DOHH2 (cell line): ENCODE measurements around the gene CTNNA2.

Experiments used
- H3F3A ChIP-seq: fragments of 200-600 bp; sonication (generic), shearing (Covaris generic); 2 replicates; pipeline ENCODE4 v1.6.0; 2016; ENCODE audit warnings: antibody characterized with exemption, mild to moderate bottlenecking; ENCODE audit not compliant: control insufficient read depth, insufficient read depth
- H3K27ac ChIP-seq: fragments of 200-600 bp; sonication (generic); 2 replicates; pipeline ENCODE4 v1.5.1; 2014; ENCODE audit warnings: low read depth, mild to moderate bottlenecking, low read length, moderate library complexity
- H3K27me3 ChIP-seq: fragments of 200-600 bp; sonication (generic); 2 replicates; pipeline ENCODE4 v1.6.1; 2014; ENCODE audit warnings: mild to moderate bottlenecking, low read length, mixed read lengths; ENCODE audit not compliant: control insufficient read depth
- H3K36me3 ChIP-seq: fragments of 200-600 bp; sonication (generic); 2 replicates; pipeline ENCODE4 v1.6.1; 2014; ENCODE audit warnings: mild to moderate bottlenecking, low read length, moderate library complexity, mixed read lengths; ENCODE audit not compliant: control insufficient read depth
- H3K4me1 ChIP-seq: fragments of 200-600 bp; sonication (generic); 2 replicates; pipeline ENCODE4 v1.6.1; 2014; ENCODE audit warnings: mild to moderate bottlenecking, low read length, mixed read lengths; ENCODE audit not compliant: control insufficient read depth
- H3K4me2 ChIP-seq: fragments of 200-600 bp; sonication (generic); 2 replicates; pipeline ENCODE4 v1.6.0; 2014; ENCODE audit warnings: mild to moderate bottlenecking, low read length, moderate library complexity
- H3K4me3 ChIP-seq: fragments of 200-600 bp; sonication (generic); 2 replicates; pipeline ENCODE4 v1.5.1; 2014; ENCODE audit warnings: mild to moderate bottlenecking, low read length, mixed read lengths
- H3K79me2 ChIP-seq: fragments of 200-600 bp; sonication (generic); 2 replicates; pipeline ENCODE4 v1.6.1; 2014; ENCODE audit warnings: mild to moderate bottlenecking, low read length, mixed read lengths; ENCODE audit not compliant: control insufficient read depth
- H3K9me2 ChIP-seq: fragments of 200-600 bp; sonication (generic); replicated peaks from 2 replicates; pipeline ENCODE4 v1.6.1; 2014; ENCODE audit warnings: mild to moderate bottlenecking, low read length, mixed read lengths; ENCODE audit not compliant: control insufficient read depth
- H3K9me3 ChIP-seq: fragments of 200-600 bp; sonication (generic); 2 replicates; pipeline ENCODE4 v1.6.1; 2014; ENCODE audit warnings: antibody characterized with exemption, low read length, mixed read lengths; ENCODE audit not compliant: control insufficient read depth, insufficient read depth
- H4K20me1 ChIP-seq: fragments of 200-600 bp; sonication (generic); 2 replicates; pipeline ENCODE4 v1.6.0; 2014; ENCODE audit warnings: low read depth, mild to moderate bottlenecking, antibody characterized with exemption, low read length, moderate library complexity; ENCODE audit not compliant: control insufficient read depth, insufficient read depth
- EZH2phosphoT487 ChIP-seq: fragments of 200-600 bp; sonication (generic); IDR thresholded peaks from 2 replicates; pipeline ENCODE4 v1.6.1; 2017; ENCODE audit warnings: borderline replicate concordance, mild to moderate bottlenecking, antibody characterized with exemption, low read length, moderate library complexity, mixed read lengths
- TF ChIP-seq, protein P1 (sequence below): fragments of 200-600 bp; sonication (generic); IDR thresholded peaks from one replicate; pipeline ENCODE4 v1.5.1; 2014; ENCODE audit warnings: antibody characterized with exemption, mild to moderate bottlenecking, low read depth, low read length; ENCODE audit not compliant: poor library complexity, severe bottlenecking

CTNNA2 gene

DNA sequence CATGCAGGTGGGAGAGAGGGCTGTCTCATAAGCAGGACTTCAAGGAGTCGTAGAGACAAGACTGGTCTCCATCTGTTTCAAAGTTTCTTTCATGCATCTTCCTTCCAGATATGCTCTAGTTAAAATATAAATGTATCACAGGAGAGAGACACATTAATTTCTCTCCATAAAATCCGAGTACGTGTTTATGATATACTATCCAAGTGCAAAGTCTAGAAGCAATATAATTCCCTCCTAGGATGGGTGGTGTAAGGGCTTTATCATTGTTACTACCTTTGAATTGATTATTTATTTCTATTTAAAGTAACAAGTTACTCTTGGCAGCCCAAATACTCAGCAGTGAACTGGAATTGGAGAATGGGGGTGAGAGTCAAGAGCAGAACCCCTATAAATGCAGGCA, 619.4 kb downstream of the CTNNA2 start:
- H4K20me1 ChIP-seq = no peaks in the 10 kb centered on the region
- no peaks in the 10 kb centered on the region for H3K9me2 ChIP-seq
- TF ChIP-seq, protein P1, sequence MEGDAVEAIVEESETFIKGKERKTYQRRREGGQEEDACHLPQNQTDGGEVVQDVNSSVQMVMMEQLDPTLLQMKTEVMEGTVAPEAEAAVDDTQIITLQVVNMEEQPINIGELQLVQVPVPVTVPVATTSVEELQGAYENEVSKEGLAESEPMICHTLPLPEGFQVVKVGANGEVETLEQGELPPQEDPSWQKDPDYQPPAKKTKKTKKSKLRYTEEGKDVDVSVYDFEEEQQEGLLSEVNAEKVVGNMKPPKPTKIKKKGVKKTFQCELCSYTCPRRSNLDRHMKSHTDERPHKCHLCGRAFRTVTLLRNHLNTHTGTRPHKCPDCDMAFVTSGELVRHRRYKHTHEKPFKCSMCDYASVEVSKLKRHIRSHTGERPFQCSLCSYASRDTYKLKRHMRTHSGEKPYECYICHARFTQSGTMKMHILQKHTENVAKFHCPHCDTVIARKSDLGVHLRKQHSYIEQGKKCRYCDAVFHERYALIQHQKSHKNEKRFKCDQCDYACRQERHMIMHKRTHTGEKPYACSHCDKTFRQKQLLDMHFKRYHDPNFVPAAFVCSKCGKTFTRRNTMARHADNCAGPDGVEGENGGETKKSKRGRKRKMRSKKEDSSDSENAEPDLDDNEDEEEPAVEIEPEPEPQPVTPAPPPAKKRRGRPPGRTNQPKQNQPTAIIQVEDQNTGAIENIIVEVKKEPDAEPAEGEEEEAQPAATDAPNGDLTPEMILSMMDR = no peak
- TF ChIP-seq EZH2phosphoT487 = no peak
- no peaks in the 10 kb centered on the region for H3K79me2 ChIP-seq
- H3K36me3 ChIP-seq = no peaks in the 10 kb centered on the region
- H3K4me2 ChIP-seq = no peak overlapping the region
- no peak overlapping the region for H3K4me3 ChIP-seq
- H3K4me1 ChIP-seq = no peaks in the 10 kb centered on the region
- no peak overlapping the region for H3K27ac ChIP-seq
- no peaks in the 10 kb centered on the region for H3K27me3 ChIP-seq
- no peaks in the 10 kb centered on the region; the same call in 1 of the 2 replicates for H3K9me3 ChIP-seq
- H3F3A ChIP-seq = no peaks in the 10 kb centered on the region

DNA sequence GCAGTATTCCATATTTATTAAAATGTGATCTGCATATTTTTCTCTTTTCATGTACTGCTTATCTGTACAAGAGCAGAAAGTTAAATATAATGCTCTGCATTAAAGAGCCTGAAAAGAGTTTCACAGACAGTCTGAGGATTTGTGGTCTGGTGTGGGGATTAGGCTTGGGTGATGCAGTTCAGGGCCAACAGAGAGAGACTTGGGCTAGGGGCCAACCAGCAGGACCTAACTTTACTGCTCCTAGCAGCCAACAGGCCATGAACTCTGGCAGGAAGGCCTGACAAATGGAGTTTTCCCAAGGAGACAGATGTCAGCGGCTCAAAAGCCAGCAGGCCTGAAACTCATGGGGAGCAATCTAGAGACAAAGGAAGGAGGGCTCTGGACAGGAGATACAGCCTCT, 622.1 kb downstream of the CTNNA2 start:
- no peaks in the 10 kb centered on the region for H4K20me1 ChIP-seq
- H3K27ac ChIP-seq = no peak overlapping the region
- H3F3A ChIP-seq = no peaks in the 10 kb centered on the region
- H3K79me2 ChIP-seq = no peaks in the 10 kb centered on the region
- no peaks in the 10 kb centered on the region for H3K9me3 ChIP-seq
- no peaks in the 10 kb centered on the region for H3K36me3 ChIP-seq
- H3K4me3 ChIP-seq = no peak overlapping the region
- H3K4me2 ChIP-seq = no peak overlapping the region
- no peaks in the 10 kb centered on the region for H3K4me1 ChIP-seq
- TF ChIP-seq EZH2phosphoT487 = no peak
- TF ChIP-seq, protein P1 = no peak
- no peaks in the 10 kb centered on the region for H3K27me3 ChIP-seq
- no peaks in the 10 kb centered on the region; the same call in 1 of the 2 replicates for H3K9me2 ChIP-seq

DNA sequence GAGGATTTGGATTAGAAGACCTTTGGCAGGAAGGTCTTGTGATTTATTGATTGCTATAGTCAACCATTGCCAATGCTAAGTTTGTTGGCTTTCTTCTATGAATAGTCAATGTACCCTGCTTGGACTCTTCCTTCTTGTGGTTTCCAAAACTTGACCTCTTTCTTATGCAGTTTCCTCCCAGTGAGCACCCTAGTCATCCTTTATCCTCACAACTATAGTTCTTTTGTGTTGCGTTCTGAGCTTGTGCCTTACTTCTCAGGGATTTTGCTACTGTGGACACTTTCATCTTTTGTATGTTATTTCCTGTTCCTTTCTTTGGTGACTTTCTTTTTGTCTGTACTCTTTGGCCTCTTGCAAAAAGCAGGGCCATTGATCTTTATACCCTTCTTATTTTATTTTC, 623.5 kb downstream of the CTNNA2 start:
- Histone ChIP-seq H3F3A (no peaks in the 10 kb centered on the region), H3K79me2 (no peaks in the 10 kb centered on the region), H3K4me3 (no peak overlapping the region), H4K20me1 (no peaks in the 10 kb centered on the region), H3K9me3 (no peaks in the 10 kb centered on the region), H3K4me1 (no peaks in the 10 kb centered on the region), H3K36me3 (no peaks in the 10 kb centered on the region), H3K4me2 (no peak overlapping the region), H3K27me3 (no peaks in the 10 kb centered on the region), H3K27ac (no peak overlapping the region), H3K9me2 (no peaks in the 10 kb centered on the region; the same call in 1 of the 2 replicates)
- TF ChIP-seq, protein P1 = no peak
- no peak for TF ChIP-seq EZH2phosphoT487
